ENCODE data around the gene ERP27. TPM values are rescaled to one million over a fixed set of nuclear protein-coding genes. Genes with fewer than 3 reads are reported as not detected.

ERP27 gene
- total RNA-seq, 1 donor from 2014 or later = 9.7 TPM

- H3K4me3 ChIP-seq = no peak overlapping the region
- no peak for TF ChIP-seq CTCF (IDR thresholded peaks at IDR 0.05)
- peak; percentile 34 for ATAC-seq
These were observed 12.8 kb upstream of the ERP27 start for GRCh38 chr12:14950982-14951746.

GRCh38 chr12:14950421-14950820, 12.1 kb upstream of the ERP27 start:
- Histone ChIP-seq H3K4me1 (peaks cover 84% of the 10 kb centered on the region), H3K9me3 (no peaks in the 10 kb centered on the region), H3K27ac (peak overlapping the region; percentile 63), H3K36me3 (peaks cover 45% of the 10 kb centered on the region), H3K27me3 (no peaks in the 10 kb centered on the region), H3K4me3 (no peak overlapping the region)
- no peak for TF ChIP-seq CTCF (IDR thresholded peaks at IDR 0.05)
- ATAC-seq (no peak), DNase-seq (no peak)
- intact Hi-C loops (cut with DNase I) = no loop called here

More at GRCh38 chr12:14950982-14951746, 12.8 kb upstream of the ERP27 start:
- no peak for DNase-seq
- Histone ChIP-seq H3K27ac (peak overlapping the region; percentile 63), H3K27me3 (no peaks in the 10 kb centered on the region), H3K36me3 (peaks cover 38% of the 10 kb centered on the region), H3K9me3 (no peaks in the 10 kb centered on the region), H3K4me1 (peaks cover 81% of the 10 kb centered on the region)
- intact Hi-C loops (cut with DNase I) = no loop called here

- ATAC-seq (no peak), DNase-seq (no peak)
- intact Hi-C loops (cut with DNase I) = no loop called here
- H3K4me1 ChIP-seq = peaks cover 84% of the 10 kb centered on the region
- no peak for TF ChIP-seq CTCF (IDR thresholded peaks at IDR 0.05)
- H3K4me3 ChIP-seq = no peak overlapping the region
- H3K9me3 ChIP-seq = no peaks in the 10 kb centered on the region
- H3K36me3 ChIP-seq = peaks cover 50% of the 10 kb centered on the region
- H3K27ac ChIP-seq = peak overlapping the region; percentile 63
- H3K27me3 ChIP-seq = no peaks in the 10 kb centered on the region
These were observed 11.3 kb upstream of the ERP27 start for GRCh38 chr12:14949631-14950030.

GRCh38 chr12:14948672-14949071, 10.3 kb upstream of the ERP27 start:
- peak; percentile 92 for ATAC-seq
- DNase-seq = no peak
- intact Hi-C loops (cut with DNase I) = no loop called here
- Histone ChIP-seq H3K27ac (peak overlapping the region; percentile 63), H3K36me3 (peaks cover 56% of the 10 kb centered on the region), H3K9me3 (no peaks in the 10 kb centered on the region), H3K4me1 (peaks cover 76% of the 10 kb centered on the region), H3K4me3 (no peak overlapping the region), H3K27me3 (no peaks in the 10 kb centered on the region)
- TF ChIP-seq CTCF (IDR thresholded peaks at IDR 0.05) = no peak

GRCh38 chr12:14946861-14947260, 8.5 kb upstream of the ERP27 start:
- Histone ChIP-seq H3K4me1 (peaks cover 59% of the 10 kb centered on the region), H3K4me3 (no peak overlapping the region), H3K9me3 (no peaks in the 10 kb centered on the region), H3K36me3 (peaks cover 72% of the 10 kb centered on the region), H3K27me3 (no peaks in the 10 kb centered on the region), H3K27ac (peak overlapping the region; percentile 24)
- intact Hi-C loops (cut with DNase I) = no loop called here
- ATAC-seq = no peak
- TF ChIP-seq CTCF (IDR thresholded peaks at IDR 0.05) = no peak
- no peak for DNase-seq
